ENCODE measurements around the gene MPG. TPM values are rescaled to one million over a fixed set of nuclear protein-coding genes. Genes with fewer than 3 reads are reported as not detected.

MPG gene
- total RNA-seq, 1 experiment from 2014 or later: 32.6 TPM

DNA sequence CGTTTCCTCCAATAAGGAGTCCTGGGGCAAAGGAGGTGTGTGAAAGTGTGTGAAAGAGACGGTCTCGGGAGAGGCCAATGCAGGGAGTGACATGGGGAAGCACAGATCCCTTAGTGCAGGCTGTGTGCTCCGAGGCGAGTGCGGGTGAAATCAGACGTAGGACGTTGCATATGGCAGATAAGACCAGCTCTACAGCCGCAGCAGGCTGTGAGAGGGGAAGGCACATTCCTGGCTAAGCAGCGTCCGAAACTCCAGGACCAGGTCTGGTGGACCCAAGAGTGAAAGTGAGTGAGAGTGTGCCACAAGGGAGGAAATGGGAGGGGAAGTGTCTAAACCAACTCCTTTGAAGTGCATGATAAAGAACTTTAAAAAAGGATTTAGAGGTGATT is 36.0 kb upstream of the MPG start:
- no peak overlapping the region for H2AFZ ChIP-seq (ENCODE audit: low read depth, low read length, poor library complexity, severe bottlenecking)
- ATAC-seq (no peak), DNase-seq (ENCODE audit: low read depth, low spot score) (no peak)
- POLR2A ChIA-PET: no interaction called here
- no TSS peak for BruUV-seq (replicated peaks)
- H3K4me2 ChIP-seq (ENCODE audit: low read length): no peak overlapping the region
- RAD21 ChIA-PET (ENCODE audit: low non-redundant PET in 1 of 2, low total read pairs in 2 of 2, uncharacterized antibody in 2 of 2, unreplicated experiment in 2 of 2): no interaction called here
- intact Hi-C loops (cut with micrococcal nuclease): no loop called here
- H4K20me1 ChIP-seq (ENCODE audit: insufficient read depth): no peaks in the 10 kb centered on the region
- H3K9me3 ChIP-seq (ENCODE audit: control insufficient read depth in 1 of 2, insufficient read depth in 1 of 2, low read depth in 1 of 2, low read length in 2 of 2): no peaks in the 10 kb centered on the region
- CTCF ChIA-PET: no interaction called here
- no peaks in the 10 kb centered on the region for H3K9me2 ChIP-seq (ENCODE audit: insufficient read depth)
- TF ChIP-seq TCF7L2 (IDR thresholded peaks at IDR 0.05; ENCODE audit: borderline replicate concordance, extremely low read depth, insufficient read depth, insufficient read length): no peak
- no peak for TF ChIP-seq FOSL1 (IDR thresholded peaks at IDR 0.05; ENCODE audit: low read depth)
- no peak for TF ChIP-seq YY1 (IDR thresholded peaks at IDR 0.05; ENCODE audit: extremely low read depth, insufficient replicate concordance, low read depth, low read length)
- TF ChIP-seq RAD21 (IDR thresholded peaks at IDR 0.05; ENCODE audit: low read depth): no peak
- no peak overlapping the region for H3K4me3 ChIP-seq (replicated peaks in 1 of 2; ENCODE audit: low read depth in 1 of 2, low read length in 2 of 2)
- H3K36me3 ChIP-seq (ENCODE audit: control insufficient read depth in 1 of 2, insufficient read depth in 2 of 2, low read length in 2 of 2): peaks cover 0 to 11% of the 10 kb centered on the region in 2 experiments; a peak in 1 of 4 replicates
- H3K79me2 ChIP-seq (ENCODE audit: insufficient read depth, low read length): no peaks in the 10 kb centered on the region; the same call in 1 of the 2 replicates
- H3K27me3 ChIP-seq (ENCODE audit: insufficient read depth, low read length): no peaks in the 10 kb centered on the region
- no peak overlapping the region for H3K9ac ChIP-seq (ENCODE audit: low read length)
- H3K27ac ChIP-seq (ENCODE audit: low read depth, low read length): no peak overlapping the region
- peaks cover 0 to 7% of the 10 kb centered on the region in 2 experiments; a peak in 1 of 4 replicates for H3K4me1 ChIP-seq (ENCODE audit: control insufficient read depth in 1 of 2, insufficient read depth in 2 of 2, low read length in 2 of 2)

- no peak overlapping the region for H3K27ac ChIP-seq (ENCODE audit: low read depth, low read length)
- ChIA-PET RAD21 (ENCODE audit: low non-redundant PET in 1 of 2, low total read pairs in 2 of 2, uncharacterized antibody in 2 of 2, unreplicated experiment in 2 of 2) (no interaction called here), CTCF (no interaction called here), POLR2A (no interaction called here)
- no peaks in the 10 kb centered on the region for H3K9me2 ChIP-seq (ENCODE audit: insufficient read depth)
- H4K20me1 ChIP-seq (ENCODE audit: insufficient read depth): no peaks in the 10 kb centered on the region
- no TSS peak for BruUV-seq (replicated peaks)
- H3K9me3 ChIP-seq (ENCODE audit: control insufficient read depth in 1 of 2, insufficient read depth in 1 of 2, low read depth in 1 of 2, low read length in 2 of 2): no peaks in the 10 kb centered on the region
- no peak for ATAC-seq
- no peak overlapping the region for H3K4me2 ChIP-seq (ENCODE audit: low read length)
- H2AFZ ChIP-seq (ENCODE audit: low read depth, low read length, poor library complexity, severe bottlenecking): no peak overlapping the region
- no peaks in the 10 kb centered on the region for H3K27me3 ChIP-seq (ENCODE audit: insufficient read depth, low read length)
- no peak overlapping the region for H3K4me3 ChIP-seq (replicated peaks in 1 of 2; ENCODE audit: low read depth in 1 of 2, low read length in 2 of 2)
- DNase-seq (ENCODE audit: low read depth, low spot score): no peak
- intact Hi-C loops (cut with micrococcal nuclease): no loop called here
- no peaks in the 10 kb centered on the region; the same call in 1 of the 2 replicates for H3K79me2 ChIP-seq (ENCODE audit: insufficient read depth, low read length)
- TF ChIP-seq POLR2AphosphoS5 (IDR thresholded peaks at IDR 0.05; ENCODE audit: low read depth, low read length): no peak
- TF ChIP-seq ZNF274 (IDR thresholded peaks at IDR 0.05; ENCODE audit: low read depth, low read length): no peak
- TF ChIP-seq EZH2phosphoT487 (IDR thresholded peaks at IDR 0.05; ENCODE audit: borderline replicate concordance): no peak
- no peak for TF ChIP-seq SIN3A (IDR thresholded peaks at IDR 0.05; ENCODE audit: low read depth)
- no peak overlapping the region for H3K9ac ChIP-seq (ENCODE audit: low read length)
- H3K36me3 ChIP-seq (ENCODE audit: control insufficient read depth in 1 of 2, insufficient read depth in 2 of 2, low read length in 2 of 2): peaks cover 0 to 14% of the 10 kb centered on the region in 2 experiments; a peak in 2 of 4 replicates
- H3K4me1 ChIP-seq (ENCODE audit: control insufficient read depth in 1 of 2, insufficient read depth in 2 of 2, low read length in 2 of 2): peaks cover 0 to 7% of the 10 kb centered on the region in 2 experiments; a peak in 1 of 4 replicates
These were observed 35.3 kb upstream of the MPG start for GRCh38 chr16:42691-43090.
